Common myeloid progenitor, CD34-positive (primary cell): ENCODE results near the gene CCND3.

ENCODE experiments used
- CTCF ChIA-PET: fragments of 350-600 bp; sonication (Branson Sonifier 250); formaldehyde crosslinking; loops from one replicate; lab custom pipeline; 2021; ENCODE audit warnings: antibody characterized with exemption; lab: Charles Lee
- POLR2A ChIA-PET: fragments of 350-600 bp; sonication (Branson Sonifier 250); formaldehyde crosslinking; loops from one replicate; lab custom pipeline; 2021; ENCODE audit warnings: antibody characterized with exemption; lab: Charles Lee
- DNase-seq, 3 donors: peaks; one replicate each; pipeline versions ENCODE4 v3.0.0 to v3.0.0-alpha.2; 2013
- H3K27ac ChIP-seq, 2 experiments: 1 replicate in 1 of 2; 2 replicates in 1 of 2; pipeline ENCODE4 v1.7.0; 2013; ENCODE audit warnings: inconsistent platforms in 2 of 2, low read length in 2 of 2, mild to moderate bottlenecking in 2 of 2, low read depth in 1 of 2, moderate library complexity in 1 of 2; ENCODE audit not compliant: severe bottlenecking in 2 of 2, insufficient read depth in 1 of 2, poor library complexity in 1 of 2
- H3K27me3 ChIP-seq, 5 experiments: replicated peaks in 2 of 5; 1 replicate in 3 of 5; 2 replicates in 2 of 5; pipeline versions ENCODE4 v1.6.1 to v1.7.0; 2013; ENCODE audit warnings: low read length in 4 of 5, mild to moderate bottlenecking in 2 of 5, moderate library complexity in 2 of 5, inconsistent platforms in 1 of 5; ENCODE audit not compliant: insufficient read depth in 5 of 5, control insufficient read depth in 4 of 5
- H3K36me3 ChIP-seq, 4 experiments: 1 replicate in 2 of 4; 2 replicates in 2 of 4; pipeline versions ENCODE4 v1.6.1 to v1.7.0; 2013; ENCODE audit warnings: low read length in 3 of 4, control low read depth in 1 of 4, mild to moderate bottlenecking in 1 of 4; ENCODE audit not compliant: control insufficient read depth in 4 of 4, insufficient read depth in 4 of 4
- H3K4me1 ChIP-seq, 4 experiments: 1 replicate in 3 of 4; 2 replicates in 1 of 4; pipeline versions ENCODE4 v1.6.1 to v1.7.1; 2013; ENCODE audit warnings: low read length in 3 of 4, mild to moderate bottlenecking in 3 of 4, control low read depth in 1 of 4, inconsistent platforms in 1 of 4, moderate library complexity in 1 of 4; ENCODE audit not compliant: control insufficient read depth in 4 of 4, insufficient read depth in 4 of 4; ENCODE audit errors: control extremely low read depth in 1 of 4
- H3K4me3 ChIP-seq, 7 experiments: 1 replicate in 4 of 7; 2 replicates in 3 of 7; pipeline versions ENCODE4 v1.5.1 to v1.7.0; 2013; ENCODE audit warnings: mild to moderate bottlenecking in 7 of 7, low read length in 6 of 7, moderate library complexity in 6 of 7, inconsistent platforms in 2 of 7, low read depth in 2 of 7, control low read depth in 1 of 7; ENCODE audit not compliant: insufficient read depth in 4 of 7, control insufficient read depth in 1 of 7; ENCODE audit errors: extremely low read depth in 1 of 7
- H3K9me3 ChIP-seq, 5 experiments: 1 replicate in 4 of 5; 2 replicates in 1 of 5; pipeline versions ENCODE4 v1.6.1 to v1.7.1; 2013; ENCODE audit warnings: low read length in 4 of 5, mild to moderate bottlenecking in 2 of 5, inconsistent platforms in 1 of 5, low read depth in 1 of 5, moderate library complexity in 1 of 5; ENCODE audit not compliant: control insufficient read depth in 4 of 5, insufficient read depth in 2 of 5; ENCODE audit errors: control extremely low read depth in 1 of 5
- whole genome bisulfite sequencing: methylation state at CpG from one replicate; pipeline ENCODE4 v1.1.5; 2013; ENCODE audit not compliant: insufficient coverage; 5-methylcytosine and 5-hydroxymethylcytosine counted together

Gene CCND3

DNA sequence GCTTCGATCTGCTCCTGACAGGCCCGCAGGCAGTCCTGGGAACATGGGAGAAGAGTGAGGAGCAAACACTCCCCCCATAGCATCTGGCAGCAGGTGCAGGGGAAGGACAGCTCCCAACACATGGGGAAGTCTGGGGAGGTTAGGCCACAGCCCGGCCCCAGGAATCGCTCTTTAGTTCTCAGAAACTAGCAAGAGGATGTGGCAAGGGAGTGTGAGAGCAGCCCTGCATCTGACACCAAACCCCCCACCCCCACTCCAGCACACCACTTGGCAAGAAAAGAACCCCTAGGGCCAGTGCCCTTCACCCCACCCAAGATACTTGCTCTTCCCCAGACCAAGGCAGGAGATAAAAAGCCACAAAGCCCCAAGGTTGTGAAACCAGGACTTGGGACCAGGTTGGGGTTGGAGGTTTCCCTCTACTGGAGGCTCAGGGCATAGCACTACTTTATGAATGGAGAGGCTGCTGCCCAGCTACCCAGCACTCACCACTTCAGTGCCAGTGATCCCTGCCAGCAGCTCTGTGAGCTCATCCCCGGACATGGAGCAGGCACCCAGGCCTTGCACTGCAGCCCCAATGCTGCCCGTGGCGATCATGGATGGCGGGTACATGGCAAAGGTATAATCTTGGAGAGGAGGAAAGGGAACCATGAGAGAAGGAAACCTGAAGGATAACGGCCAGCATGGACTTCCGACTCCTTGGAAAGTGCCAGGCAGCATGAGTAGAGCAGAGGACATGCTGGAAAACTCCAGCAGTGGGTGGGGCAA lies 5.4 kb downstream of the CCND3 start:
- ChIA-PET CTCF (interaction anchor here (0.8 to 14.6 kb wide), 21 partner anchors 11 to 1143 kb away, joined by 3 to 180 read pairs (median 4); partner anchors contain the start of genes BYSL, MED20, TAF8 and TOMM6), POLR2A (interaction anchor here (0.6 to 1.4 kb wide), 4 partner anchors 15 to 159 kb away, joined by 3 to 4 read pairs (median 3); partner anchors contain the start of genes BYSL, MED20 and USP49)
- Histone ChIP-seq H3K4me1 (peaks cover 28 to 72% (median 68%) of the 10 kb centered on the region in 4 experiments), H3K9me3 (no peaks in the 10 kb centered on the region), H3K36me3 (peaks cover 5 to 67% (median 35%) of the 10 kb centered on the region in 4 experiments), H3K27me3 (no peaks in the 10 kb centered on the region), H3K27ac (peak overlapping the region in 1 of 2 experiments; percentile 54), H3K4me3 (peak overlapping the region in 3 of 7 experiments; percentile 46 to 55 (median 55))
- peak; percentile 96 to 99 (median 99) for DNase-seq
- WGBS = 43% methylated on average over 6 of the region's 10 CpGs

GRCh38 chr6:41935685-41936072 lies 5.9 kb downstream of the CCND3 start:
- Histone ChIP-seq H3K36me3 (peaks cover 9 to 73% (median 40%) of the 10 kb centered on the region in 4 experiments), H3K27me3 (no peaks in the 10 kb centered on the region), H3K27ac (peak overlapping the region in 1 of 2 experiments; percentile 54), H3K4me3 (peak overlapping the region in 4 of 7 experiments; percentile 25 to 55 (median 40)), H3K9me3 (no peaks in the 10 kb centered on the region), H3K4me1 (peaks cover 28 to 66% (median 65%) of the 10 kb centered on the region in 4 experiments)
- ChIA-PET CTCF (interaction anchor here (0.9 to 14.6 kb wide), 17 partner anchors 10 to 1143 kb away, joined by 3 to 180 read pairs (median 3); partner anchors contain the start of genes BYSL, MED20 and TAF8), POLR2A (interaction anchor here (0.6 to 1.4 kb wide), 4 partner anchors 14 to 158 kb away, joined by 3 to 4 read pairs (median 3); partner anchors contain the start of genes BYSL and MED20)
- WGBS = 47% methylated on average over 3 of the region's 8 CpGs
- DNase-seq = peak in 1 of 3 donors; percentile 9

GRCh38 chr6:41935193-41935574 lies 6.4 kb downstream of the CCND3 start:
- Histone ChIP-seq H3K36me3 (peaks cover 10 to 74% (median 43%) of the 10 kb centered on the region in 4 experiments), H3K4me1 (peaks cover 26 to 62% (median 60%) of the 10 kb centered on the region in 4 experiments), H3K27me3 (no peaks in the 10 kb centered on the region), H3K4me3 (peak overlapping the region in 2 of 7 experiments; percentile 11 to 55), H3K9me3 (no peaks in the 10 kb centered on the region), H3K27ac (peak overlapping the region in 1 of 2 experiments; percentile 16)
- DNase-seq = no peak
- ChIA-PET CTCF (interaction anchor here (1.2 to 14.6 kb wide), 9 partner anchors 10 to 567 kb away, joined by 3 to 180 read pairs (median 3); partner anchors contain the start of genes BYSL, MED20 and TAF8), POLR2A (interaction anchor here (0.6 to 1.1 kb wide), 3 partner anchors 13 to 33 kb away, joined by 3 to 4 read pairs (median 3); partner anchors contain the start of genes BYSL and MED20)
- WGBS = 0% methylated on average over 1 of the region's 1 CpG

GRCh38 chr6:41934278-41935192 lies 7.1 kb downstream of the CCND3 start:
- H3K27ac ChIP-seq = peak overlapping the region in 1 of 2 experiments; percentile 16
- no peak for DNase-seq
- H3K9me3 ChIP-seq = no peaks in the 10 kb centered on the region
- H3K4me1 ChIP-seq = peaks cover 20 to 55% (median 54%) of the 10 kb centered on the region in 4 experiments
- peaks cover 12 to 80% (median 49%) of the 10 kb centered on the region in 4 experiments for H3K36me3 ChIP-seq
- ChIA-PET CTCF (interaction anchor here (0.6 to 14.6 kb wide), 9 partner anchors 9 to 1363 kb away, joined by 3 to 180 read pairs (median 3); partner anchors contain the start of genes BYSL, MED20 and TAF8), POLR2A (interaction anchor here (0.6 to 0.8 kb wide), 2 partner anchors 12 to 33 kb away, joined by 3 read pairs; no protein-coding TSS in a partner anchor)
- no peaks in the 10 kb centered on the region for H3K27me3 ChIP-seq
- peak overlapping the region in 2 of 7 experiments; percentile 11 to 55 for H3K4me3 ChIP-seq
- 100% methylated on average over 1 of the region's 7 CpGs for WGBS

DNA sequence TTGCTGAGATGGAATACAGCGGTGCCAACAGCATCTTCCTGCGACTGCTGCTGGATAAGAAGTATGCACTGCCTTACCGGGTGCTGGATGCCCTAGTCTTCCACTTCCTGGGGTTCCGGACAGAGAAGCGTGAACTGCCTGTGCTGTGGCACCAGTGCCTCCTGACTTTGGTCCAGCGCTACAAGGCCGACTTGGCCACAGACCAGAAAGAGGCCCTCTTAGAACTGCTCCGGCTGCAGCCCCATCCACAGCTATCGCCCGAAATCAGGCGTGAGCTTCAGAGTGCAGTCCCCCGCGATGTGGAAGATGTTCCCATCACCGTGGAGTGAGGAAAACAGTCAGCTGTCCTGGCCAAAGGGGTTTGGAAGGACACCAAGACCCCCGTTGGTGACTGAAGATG lies 9.2 kb downstream of the CCND3 start:
- no peak for DNase-seq
- ChIA-PET POLR2A (interaction anchor here (1.0 kb wide), 1 partner anchor 11 kb away, joined by 4 read pairs; the partner anchor contains the start of genes BYSL and MED20), CTCF (interaction anchor here (0.6 to 14.6 kb wide), 6 partner anchors 7 to 112 kb away, joined by 3 to 180 read pairs (median 3); partner anchors contain the start of genes BYSL, MED20 and TAF8)
- Histone ChIP-seq H3K4me1 (peaks cover 7 to 33% (median 33%) of the 10 kb centered on the region in 4 experiments), H3K9me3 (no peaks in the 10 kb centered on the region), H3K27ac (no peak overlapping the region), H3K36me3 (peaks cover 22 to 94% (median 67%) of the 10 kb centered on the region in 4 experiments), H3K4me3 (no peak overlapping the region), H3K27me3 (no peaks in the 10 kb centered on the region)
- whole genome bisulfite sequencing = 96% methylated on average over 15 of the region's 15 CpGs

DNA sequence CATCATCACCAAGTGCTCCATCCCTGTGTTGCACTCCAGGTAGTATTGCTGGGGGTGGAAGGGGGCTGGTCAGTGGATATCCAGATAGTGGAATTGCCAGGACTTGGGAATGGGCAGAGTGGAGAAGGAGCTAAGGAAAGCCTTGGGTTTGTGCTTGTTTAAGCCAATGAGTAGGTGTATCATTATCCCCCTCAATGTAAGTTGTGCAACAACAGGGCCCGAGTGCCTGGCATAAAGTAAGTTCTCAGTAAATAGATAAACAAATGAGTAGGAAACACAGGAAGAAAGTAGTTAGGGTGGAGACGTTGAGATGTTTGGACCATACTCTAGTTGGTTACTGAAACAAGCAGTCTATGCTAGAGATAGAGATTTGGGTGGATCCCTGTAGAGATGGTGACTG lies 9.8 kb downstream of the CCND3 start:
- ChIA-PET POLR2A (no interaction called here), CTCF (interaction anchor here (1.1 to 2.6 kb wide), 4 partner anchors 10 to 113 kb away, joined by 3 to 14 read pairs (median 4); partner anchors contain the start of genes BYSL and MED20)
- 90% methylated on average over 2 of the region's 2 CpGs for WGBS

More for the DNA sequence above, 9.8 kb downstream of the CCND3 start:
- Histone ChIP-seq H3K9me3 (no peaks in the 10 kb centered on the region), H3K27ac (no peak overlapping the region), H3K4me3 (no peak overlapping the region), H3K4me1 (peaks cover 4 to 28% (median 27%) of the 10 kb centered on the region in 4 experiments), H3K36me3 (peaks cover 26 to 94% (median 70%) of the 10 kb centered on the region in 4 experiments), H3K27me3 (no peaks in the 10 kb centered on the region)
- DNase-seq = no peak
